ENCODE results near the gene PGAM1.
"Not testable (repeated sequence)": the region's sequence is repeated elsewhere in the genome, so short reads cannot be mapped to it uniquely, and the experiment has no call there.

PGAM1 gene

DNA sequence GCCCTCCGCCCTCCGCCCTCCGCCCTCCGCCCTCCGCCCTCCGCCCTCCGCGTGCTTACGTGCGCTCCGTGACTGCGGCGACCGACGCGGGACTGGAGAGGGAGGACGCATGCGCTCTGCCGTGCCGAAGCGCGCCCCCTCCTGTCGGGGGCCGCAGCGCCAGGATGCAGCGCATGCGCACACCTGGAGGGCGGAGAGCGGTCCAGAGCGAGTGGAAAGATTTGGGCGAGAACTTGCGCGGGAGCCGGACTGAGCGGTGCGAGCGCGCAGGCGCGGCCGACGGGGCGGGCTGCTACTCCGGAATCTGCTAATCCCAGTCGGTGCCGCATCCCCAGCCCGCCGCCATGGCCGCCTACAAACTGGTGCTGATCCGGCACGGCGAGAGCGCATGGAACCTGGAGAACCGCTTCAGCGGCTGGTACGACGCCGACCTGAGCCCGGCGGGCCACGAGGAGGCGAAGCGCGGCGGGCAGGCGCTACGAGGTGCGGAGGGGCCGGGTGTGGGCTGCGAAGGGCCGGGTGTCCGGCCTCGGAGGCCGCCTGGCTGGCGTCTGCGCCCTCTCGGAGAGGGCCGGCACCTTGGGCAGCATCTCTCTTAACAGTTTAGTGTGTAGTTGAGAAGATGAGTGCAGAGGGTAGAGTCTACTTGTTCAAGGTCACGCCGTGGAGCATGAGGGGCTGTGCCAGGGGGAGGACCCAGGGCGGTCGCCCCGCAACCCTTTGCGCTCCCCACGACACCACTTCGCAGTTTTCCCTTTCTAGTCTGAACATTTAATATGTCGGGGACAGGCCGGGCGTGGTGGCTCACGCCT, at the start of gene PGAM1:
PGAM1 (plus strand) TSS at position 228 of the 812 bp plus-strand sequence; CDS start at position 345, 117 bp downstream.
- peak; percentile 56 to 98 (median 93) for DNase-seq

DNA sequence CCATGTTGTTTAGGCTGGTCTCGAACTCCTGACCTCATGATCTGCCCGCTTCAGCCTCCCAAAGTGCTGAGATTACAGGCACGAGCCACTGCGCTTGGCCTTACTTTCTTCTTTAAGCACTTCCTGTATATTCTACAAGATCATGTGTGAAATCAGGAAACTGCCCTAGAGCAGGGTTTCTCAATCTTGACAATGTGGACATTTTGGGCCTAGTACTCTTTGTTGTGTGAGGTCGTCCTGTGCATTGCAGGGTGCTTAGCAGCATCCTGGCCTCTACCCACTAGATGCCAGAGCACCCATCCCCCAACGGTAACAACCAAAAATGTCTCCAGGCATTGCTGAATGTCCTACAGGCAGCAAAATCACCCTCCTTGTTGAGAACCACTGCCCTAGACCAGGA, 49.6 kb upstream of the PGAM1 start:
- DNase-seq: no peak

DNA sequence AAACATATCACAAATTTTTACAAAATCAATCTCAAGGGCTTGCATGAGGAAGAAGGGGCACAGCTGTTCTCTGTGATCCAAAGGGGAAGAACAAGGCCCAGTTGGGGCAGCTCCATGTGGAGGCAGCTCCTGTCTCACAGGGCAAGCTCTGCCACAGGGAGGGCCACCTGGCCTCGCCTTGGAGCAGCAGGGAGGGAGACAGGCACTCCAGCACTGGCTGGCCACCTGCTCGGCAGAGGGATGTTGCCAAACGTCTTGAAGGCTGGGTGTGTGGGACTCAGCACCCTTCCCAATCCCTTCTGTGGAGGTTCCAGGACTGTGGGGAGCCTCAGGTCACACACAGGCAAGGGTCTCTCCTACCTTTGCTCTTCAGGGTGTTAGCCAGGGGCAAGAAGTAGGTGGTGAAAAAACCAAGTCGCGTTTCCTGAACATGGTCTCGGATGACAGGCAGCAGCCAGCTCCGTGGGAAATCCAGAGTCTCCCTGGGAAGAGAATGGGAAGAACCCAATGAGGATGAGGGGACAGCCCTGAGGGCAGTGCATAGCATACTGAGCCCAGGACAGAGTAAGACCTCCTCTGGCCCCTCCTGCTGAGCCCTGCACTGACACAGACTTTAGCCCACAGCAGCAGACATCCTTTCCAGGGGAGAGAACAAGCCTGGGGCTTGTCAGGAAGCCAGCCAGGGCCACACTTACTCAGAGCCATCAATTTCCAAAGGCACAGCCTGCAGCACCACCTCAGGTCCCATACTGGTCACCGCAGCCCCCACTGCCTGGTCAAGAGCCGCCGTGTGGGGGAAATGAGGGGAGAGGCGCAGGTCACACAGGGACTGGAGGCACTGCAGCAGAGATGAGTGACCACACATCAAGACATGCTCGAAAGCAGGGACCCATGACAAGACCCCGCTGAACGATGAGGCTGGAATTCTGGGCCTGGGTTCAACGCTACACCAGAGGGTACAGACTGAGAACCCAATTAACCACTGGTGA, 46.8 kb upstream of the PGAM1 start:
- no peak for DNase-seq

DNA sequence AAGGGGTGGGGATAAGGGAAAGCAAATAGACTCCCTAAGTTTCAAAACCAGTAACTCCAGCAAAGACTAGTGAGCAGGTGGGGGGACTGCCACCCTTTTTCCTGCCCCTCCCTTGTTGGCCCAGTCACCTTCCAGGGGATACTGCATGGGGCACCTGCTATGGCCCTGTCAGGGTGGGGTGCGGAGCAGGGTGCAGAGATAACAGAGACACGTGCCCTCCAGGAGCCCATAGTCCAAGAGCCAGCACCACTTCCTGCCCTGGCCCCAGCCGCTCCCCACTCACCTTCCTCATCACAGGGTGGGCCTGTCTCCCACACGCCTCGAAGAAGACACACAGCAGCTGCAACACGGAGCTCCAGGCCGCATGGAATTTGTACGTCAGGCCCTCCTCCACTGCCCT, 45.5 kb upstream of the PGAM1 start:
- DNase-seq: no peak

DNA sequence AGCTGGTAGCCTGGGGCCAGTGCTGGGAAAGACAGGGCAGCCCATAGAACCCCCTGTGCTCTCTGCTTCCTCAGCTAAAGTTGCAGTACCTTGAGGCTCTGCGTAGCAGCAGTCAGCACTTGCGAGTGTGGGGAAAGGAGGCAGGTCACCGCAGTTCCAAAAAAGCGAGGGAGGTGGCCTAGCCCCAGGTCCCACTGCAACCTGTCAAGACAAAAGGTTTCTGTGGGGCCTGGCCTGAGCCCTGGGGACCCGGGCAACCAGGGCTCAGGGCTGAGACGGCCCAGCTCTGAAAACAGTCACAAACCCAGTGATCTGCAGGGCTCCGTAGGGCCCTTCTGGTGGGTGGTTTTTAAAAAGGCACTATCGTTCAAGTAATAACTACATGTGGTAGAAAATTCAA, 44.4 kb upstream of the PGAM1 start:
- DNase-seq: no peak

DNA sequence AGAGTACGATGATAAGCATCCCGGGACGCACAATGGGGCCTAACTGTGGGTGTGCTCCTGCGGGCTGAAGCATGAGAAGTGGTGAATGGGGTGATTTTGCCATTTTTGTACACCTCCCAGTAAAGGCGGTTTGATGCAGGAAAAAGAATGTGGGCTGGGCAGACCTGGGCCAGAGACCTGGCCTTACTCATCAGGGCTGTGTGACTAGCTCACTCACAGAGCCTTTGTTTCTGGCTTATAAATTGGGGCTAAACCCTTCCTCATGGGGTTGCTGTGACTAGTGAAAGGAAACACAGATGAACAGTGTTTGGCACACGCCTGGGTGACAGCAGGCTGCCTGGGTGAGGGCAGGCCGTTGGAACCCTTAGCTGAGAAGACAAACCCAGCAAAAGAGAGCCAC, 42.8 kb upstream of the PGAM1 start:
- no peak for DNase-seq

DNA sequence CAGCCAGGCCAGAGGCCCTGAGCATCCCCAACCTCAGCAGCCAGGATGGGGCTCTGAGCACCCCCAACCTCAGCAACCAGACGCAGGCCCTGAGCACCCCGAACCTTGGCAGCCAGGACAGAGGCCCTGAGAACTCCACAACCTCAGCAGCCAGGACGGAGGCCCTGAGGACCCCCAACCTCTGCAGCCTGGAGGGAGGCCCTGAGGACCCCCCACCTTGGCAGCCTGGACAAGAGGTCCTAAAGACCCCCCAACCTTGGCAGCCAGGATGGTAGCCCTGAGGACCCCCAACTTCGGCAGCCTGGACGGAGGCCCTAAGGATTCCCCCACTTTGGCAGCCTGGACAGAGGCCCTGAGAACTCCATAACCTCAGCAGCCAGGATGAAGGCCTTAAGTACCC, 41.8 kb upstream of the PGAM1 start:
- DNase-seq: no peak

DNA sequence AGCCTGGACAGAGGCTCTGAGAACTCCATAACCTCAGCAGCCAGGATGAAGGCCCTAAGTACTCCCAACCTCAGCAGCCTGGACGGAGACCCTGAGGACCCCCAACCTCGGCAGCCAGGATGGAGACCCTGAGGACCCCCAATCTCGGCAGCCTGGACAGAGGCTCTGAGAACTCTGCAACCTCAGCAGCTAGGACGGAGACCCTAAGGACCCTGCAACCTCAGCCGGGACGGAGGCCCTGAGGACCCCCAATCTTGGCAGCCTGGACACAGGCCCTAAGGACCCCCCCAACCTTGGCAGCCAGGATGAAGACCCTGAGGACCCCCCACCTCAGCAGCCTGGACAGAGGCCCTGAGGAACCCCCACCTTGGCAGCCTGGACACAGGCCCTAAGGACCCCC, 41.4 kb upstream of the PGAM1 start:
- no peak for DNase-seq

DNA sequence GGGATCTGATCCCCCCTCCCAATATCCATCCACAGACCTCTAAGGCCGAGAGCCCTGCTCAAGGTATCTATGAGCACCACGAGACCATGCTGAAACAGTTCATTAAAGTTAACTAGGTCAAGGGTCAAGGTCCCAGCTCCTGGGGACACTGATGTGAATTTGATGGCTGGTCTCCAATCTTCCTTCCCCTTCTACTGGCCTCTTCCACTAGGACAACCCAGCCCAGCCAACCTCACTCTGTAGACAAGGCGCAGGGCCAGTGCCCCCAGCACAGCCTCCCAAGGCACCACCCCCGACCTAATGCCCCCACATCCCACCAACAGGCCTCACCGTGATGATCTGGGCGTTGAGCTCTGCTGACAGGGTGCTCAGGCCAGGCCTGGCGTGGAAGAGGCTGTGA, 40.4 kb upstream of the PGAM1 start:
- no peak for DNase-seq

DNA sequence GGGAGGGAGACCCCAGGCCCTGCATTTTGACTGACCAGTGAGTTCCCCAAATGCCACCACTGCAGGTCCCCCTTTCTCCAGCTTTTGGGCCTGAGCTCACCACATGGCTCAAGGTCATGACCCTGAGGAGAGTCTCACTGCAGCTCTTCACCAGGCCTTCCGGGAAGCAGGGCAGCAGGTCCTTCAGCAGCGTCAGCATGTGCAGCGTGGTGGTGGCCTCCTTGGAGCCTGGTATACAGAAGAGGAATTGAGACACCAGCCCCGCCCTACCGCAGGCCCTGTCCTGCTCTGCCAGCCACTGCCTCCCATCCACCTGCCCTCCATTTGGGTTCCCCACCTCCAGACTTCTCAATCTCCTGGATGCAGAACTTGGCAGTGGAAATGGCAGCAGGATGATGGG, 37.8 kb upstream of the PGAM1 start:
- DNase-seq: no peak

DNA sequence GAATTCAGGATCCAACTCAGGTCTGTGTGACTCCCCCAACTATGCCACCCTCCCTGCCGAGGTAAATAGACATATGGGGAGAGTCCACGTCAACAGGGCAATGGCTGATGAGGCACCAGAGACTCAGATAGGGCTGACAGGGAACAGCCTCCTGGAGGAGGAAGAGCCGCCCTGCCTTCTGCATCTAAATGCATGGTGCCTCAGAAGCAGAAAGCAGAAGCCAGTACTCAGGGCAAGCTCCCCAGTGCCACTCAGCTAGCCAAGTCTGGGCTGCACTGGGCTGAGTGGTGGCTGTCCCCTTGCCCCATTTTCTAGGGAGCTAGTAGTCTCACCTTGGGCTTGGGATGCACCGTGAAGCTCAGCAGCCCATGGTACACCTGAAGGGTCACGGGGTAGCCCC, 35.9 kb upstream of the PGAM1 start:
- DNase-seq: no peak

DNA sequence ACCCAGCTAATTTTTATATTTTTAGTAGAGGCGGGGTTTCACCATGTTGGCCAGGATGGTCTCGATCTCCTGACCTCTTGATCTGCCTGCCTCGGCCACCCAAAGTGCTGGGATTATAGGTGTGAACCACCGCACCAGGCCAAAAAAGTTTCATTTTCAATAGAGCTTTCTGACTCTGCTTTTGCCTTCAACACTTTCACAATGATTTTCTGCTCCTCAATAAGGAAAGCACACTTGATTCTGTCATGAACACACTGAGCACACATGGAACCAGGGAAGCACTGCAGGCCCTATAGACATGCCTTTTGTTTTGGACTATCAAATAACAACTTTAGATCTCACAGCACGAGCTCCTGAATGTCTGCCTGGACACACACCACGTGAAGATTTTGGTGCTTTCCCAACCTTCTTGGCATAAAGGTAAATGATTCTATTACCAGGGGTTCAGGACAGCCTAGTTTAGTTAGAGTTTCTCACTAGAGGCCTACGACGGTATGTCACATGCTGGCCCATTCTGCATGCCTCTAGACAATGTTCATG, 32.9 kb upstream of the PGAM1 start:
- DNase-seq: no peak

DNA sequence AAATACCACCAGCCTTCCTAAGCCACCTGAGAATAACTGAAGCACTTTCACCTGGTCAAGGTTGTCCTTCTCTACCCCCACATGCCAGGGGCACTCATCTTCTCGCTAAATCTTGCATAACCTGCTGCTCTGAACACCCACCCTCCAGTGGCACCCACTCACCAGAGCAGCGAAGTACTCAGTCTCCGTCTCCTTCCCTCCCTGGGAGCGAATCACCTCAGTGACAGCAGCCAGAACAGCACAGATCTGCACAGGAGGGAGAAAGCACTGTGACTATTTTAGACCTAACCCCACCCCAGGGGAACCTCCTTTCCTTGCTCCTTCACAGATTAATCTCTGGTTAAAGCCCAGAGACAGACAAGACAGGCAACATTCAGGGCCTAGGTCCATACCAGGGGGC, 29.9 kb upstream of the PGAM1 start:
- DNase-seq: peak in 2 of 51 donors; percentile 1 to 17

DNA sequence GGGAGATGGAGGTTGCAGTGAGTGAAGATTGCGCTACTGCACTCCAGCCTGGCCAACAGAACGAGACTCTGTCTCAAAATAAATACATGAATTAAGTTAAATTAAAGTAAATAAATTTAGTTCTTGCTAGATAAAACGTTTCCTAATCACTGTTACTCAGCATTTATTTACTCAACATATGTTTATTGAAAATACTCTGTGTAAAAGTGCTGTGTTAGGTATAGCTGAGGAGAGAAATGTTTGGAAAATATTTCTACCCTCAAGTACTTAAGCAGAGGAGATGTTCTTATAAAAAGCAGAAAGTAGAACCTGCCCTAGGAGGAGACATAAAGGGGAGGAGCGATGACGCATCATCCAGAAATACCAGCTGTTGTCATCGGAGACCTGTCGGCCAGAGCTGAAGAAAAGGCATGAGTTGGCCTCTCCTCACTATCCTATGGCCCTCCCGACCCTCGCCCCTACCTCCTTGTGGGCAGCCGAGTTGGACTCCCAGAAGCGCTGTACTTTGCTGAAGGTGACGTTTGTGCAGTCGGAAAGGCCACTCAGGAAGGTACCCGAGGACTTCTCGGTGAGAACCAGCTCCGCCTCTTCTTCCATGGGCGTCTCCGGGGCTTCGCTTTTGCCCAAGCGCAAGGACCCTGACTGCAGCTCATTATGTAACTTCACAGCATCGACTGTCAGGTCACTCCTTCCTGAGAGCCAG, 26.0 kb upstream of the PGAM1 start:
- peak in 2 of 51 donors; percentile 12 to 14 for DNase-seq

DNA sequence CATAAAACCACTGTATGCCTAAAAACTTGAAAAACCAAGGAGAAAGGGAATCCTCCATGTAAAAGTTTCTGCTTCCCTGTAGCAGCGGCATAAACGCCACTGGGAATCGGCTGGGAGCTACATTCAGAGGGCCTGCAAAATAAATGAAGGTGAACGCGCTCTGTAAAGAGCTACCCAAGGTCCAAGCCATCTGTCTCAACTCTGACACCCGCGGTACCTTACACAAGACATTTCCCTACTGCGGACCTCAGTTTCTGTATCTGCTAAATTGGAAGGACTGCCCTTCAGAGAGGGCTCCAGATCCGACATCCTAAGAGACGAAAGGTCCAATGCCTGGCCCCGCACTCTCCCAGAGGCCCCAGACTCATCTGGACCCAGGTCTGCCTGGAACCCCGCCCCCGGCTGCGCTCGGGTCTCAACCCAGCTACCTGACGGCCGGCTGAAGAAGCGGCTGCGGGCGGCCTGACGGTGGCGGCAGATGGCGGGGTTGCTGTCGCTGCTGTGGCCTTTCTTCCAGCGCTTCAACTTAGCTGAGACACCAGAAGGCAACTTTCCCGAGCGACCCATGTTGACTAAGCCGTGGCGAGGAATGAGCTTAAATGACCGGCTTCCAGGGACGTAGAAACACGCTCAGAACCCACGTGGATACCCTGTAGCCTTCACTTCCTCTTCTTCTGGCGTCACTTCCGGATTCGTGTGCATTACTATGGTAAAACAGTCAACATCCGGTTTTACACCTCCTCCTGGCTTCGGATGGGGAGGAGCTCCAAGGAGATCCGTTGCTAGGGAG, 25.1 kb upstream of the PGAM1 start, which contains the start of gene RRP12:
RRP12 (minus strand) TSS at position 676 of the 790 bp plus-strand sequence; CDS start at position 567, 109 bp downstream.
- DNase-seq: peak in 50 of 51 donors; percentile 17 to 94 (median 74)

DNA sequence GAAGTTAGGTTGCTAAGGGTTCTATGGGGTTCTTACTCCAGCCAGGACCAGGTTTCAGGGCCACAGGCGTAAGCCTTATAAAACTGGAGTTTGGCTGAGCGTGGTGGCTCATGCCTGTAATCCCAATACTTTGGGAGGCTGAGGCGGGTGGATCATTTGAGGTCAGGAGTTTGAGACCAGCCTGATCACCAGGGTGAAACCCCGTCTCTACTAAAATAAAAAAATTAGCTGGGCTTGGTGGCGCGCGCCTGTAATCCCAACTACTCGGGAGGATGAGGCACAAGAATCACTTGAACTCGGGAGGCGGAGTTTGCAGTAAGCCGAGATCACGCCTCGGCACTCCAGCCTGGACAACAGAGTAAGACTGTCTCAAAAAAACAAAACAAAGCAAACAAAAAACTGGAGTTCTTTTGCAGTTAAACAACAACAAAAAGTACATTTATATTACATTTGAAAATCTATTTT, 24.5 kb upstream of the PGAM1 start:
- DNase-seq: no peak

DNA sequence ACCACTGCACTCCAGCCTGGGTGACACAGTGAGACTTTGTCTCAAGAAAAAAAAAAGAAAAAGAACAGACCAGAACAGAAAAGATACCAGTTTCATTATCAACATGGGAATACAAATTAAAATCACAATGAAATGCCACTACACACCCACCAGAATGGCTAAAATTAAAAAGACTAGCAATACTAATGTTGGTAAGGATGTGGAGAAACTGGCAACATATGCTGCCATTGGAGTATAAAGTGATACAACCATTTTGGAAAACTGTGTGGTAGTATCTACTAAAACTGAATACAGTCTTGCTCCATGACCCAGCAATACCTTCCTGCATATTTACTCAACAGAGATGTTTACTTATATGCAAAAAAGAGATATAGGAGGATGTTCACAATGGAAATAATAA, 21.9 kb upstream of the PGAM1 start:
- DNase-seq: no peak

DNA sequence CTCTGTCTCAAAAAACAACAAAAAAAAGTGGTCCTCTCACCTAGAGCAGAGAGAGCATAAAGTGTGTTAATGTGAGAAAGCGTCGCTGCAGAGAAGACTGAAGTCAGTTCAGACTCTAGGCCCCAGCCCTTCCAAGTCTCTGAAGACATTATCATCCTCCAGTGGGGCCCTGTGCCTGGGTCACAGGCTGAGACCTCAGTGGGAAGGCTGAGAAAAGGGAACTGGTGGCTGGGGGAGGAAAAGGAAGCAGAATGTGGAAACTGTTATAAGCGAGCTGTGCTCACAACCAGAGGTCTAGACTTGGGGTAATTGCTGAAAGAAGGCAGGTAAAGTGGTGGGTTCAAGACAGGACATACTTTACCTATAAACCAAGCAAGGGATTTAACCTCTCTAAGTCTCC, 19.9 kb upstream of the PGAM1 start:
- peak in 2 of 51 donors; percentile 7 to 21 for DNase-seq

DNA sequence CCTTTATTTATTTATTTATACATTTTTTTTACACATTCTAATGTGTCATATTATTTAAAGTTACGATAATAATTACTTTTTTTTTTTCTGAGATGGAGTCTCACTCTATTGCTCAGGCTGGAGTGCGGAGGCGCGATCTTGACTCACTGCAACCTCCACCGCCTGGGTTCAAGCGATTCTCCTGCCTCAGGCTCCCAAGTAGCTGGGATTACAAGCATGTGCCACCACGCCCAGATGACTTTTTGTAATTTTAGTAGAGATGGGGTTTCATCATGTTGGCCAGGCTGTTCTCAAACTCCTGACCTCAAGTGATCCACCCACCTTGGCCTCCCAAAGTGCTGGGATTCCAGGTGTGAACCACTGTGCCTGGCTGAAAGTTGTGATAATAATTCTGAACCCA, 19.5 kb upstream of the PGAM1 start:
- DNase-seq: not testable (repeated sequence)
